Forelimb muscle (tissue), 1 donor: ENCODE results near the gene TSPAN14. TPM values are rescaled to one million over a fixed set of nuclear protein-coding genes. Genes with fewer than 3 reads are reported as not detected.
"Not testable (repeated sequence)": the region's sequence is repeated elsewhere in the genome, so short reads cannot be mapped to it uniquely, and the experiment has no call there.

Experiments used
- DNase-seq: peaks from one replicate; pipeline ENCODE4 v3.0.0-alpha.2; 2013; ENCODE audit warnings: low read depth
- polyA plus RNA-seq: library from polyadenylated mRNA; unstranded; fragments of 120-200 nt; gene quantifications from one replicate; pipeline ENCODE4 v1.2.1, GENCODE V29; 2013; ENCODE audit not compliant: insufficient read length

Gene TSPAN14
- polyA plus RNA-seq, 1 donor = 37.6 TPM

- no peak for DNase-seq
Observed at GRCh38 chr10:80524190-80524909, 70.2 kb downstream of the TSPAN14 start.

GRCh38 chr10:80526218-80526617, 72.1 kb downstream of the TSPAN14 start:
- DNase-seq = no peak

- no peak for DNase-seq
Observed at GRCh38 chr10:80526742-80527141, 72.6 kb downstream of the TSPAN14 start.

GRCh38 chr10:80528185-80528700, 74.1 kb downstream of the TSPAN14 start:
- DNase-seq = no peak

- no peak for DNase-seq
Observed at GRCh38 chr10:80528901-80529300, 74.8 kb downstream of the TSPAN14 start.

GRCh38 chr10:80529604-80530003, 75.5 kb downstream of the TSPAN14 start:
- DNase-seq = no peak

GRCh38 chr10:80530251-80530650, 76.1 kb downstream of the TSPAN14 start:
- no peak for DNase-seq

- no peak for DNase-seq
Observed at GRCh38 chr10:80530816-80531215, 76.7 kb downstream of the TSPAN14 start.

- no peak for DNase-seq
Observed at GRCh38 chr10:80532571-80532970, 78.5 kb downstream of the TSPAN14 start.

GRCh38 chr10:80534059-80534458, 79.9 kb downstream of the TSPAN14 start:
- not testable (repeated sequence) for DNase-seq

GRCh38 chr10:80534646-80535045, 80.5 kb downstream of the TSPAN14 start:
- not testable (repeated sequence) for DNase-seq

- no peak for DNase-seq
Observed at GRCh38 chr10:80535671-80536360, 81.7 kb downstream of the TSPAN14 start.

GRCh38 chr10:80536361-80536835, 82.3 kb downstream of the TSPAN14 start:
- no peak for DNase-seq

- no peak for DNase-seq
Observed at GRCh38 chr10:80537086-80537735, 83.1 kb downstream of the TSPAN14 start.

- no peak for DNase-seq
Observed at GRCh38 chr10:80537736-80538480, 83.8 kb downstream of the TSPAN14 start, which contains the start of gene SH2D4B. Gene SH2D4B (plus strand): TSS chr10:80537902. CDS start chr10:80538332, 430 bp downstream.

- DNase-seq = no peak
Observed at GRCh38 chr10:80538481-80539185, 84.5 kb downstream of the TSPAN14 start.

GRCh38 chr10:80539421-80540031, 85.4 kb downstream of the TSPAN14 start:
- no peak for DNase-seq

- no peak for DNase-seq
Observed at GRCh38 chr10:80540136-80540535, 86.0 kb downstream of the TSPAN14 start.

GRCh38 chr10:80540618-80540980, 86.5 kb downstream of the TSPAN14 start:
- no peak for DNase-seq

- DNase-seq = no peak
Observed at GRCh38 chr10:80540981-80541750, 87.1 kb downstream of the TSPAN14 start.
